GM23248 (cell line): Measurements from ENCODE around the gene APOL3. TPM values are rescaled to one million over a fixed set of nuclear protein-coding genes. Genes with fewer than 3 reads are reported as not detected.

ENCODE experiments used
- DNase-seq: peaks from one replicate; pipeline ENCODE4 v3.0.0-alpha.2; 2015
- H2AFZ ChIP-seq: fragments of 200-600 bp; sonication (generic); 2 replicates; pipeline ENCODE4 v1.6.1; 2016; ENCODE audit warnings: antibody characterized with exemption
- H3F3A ChIP-seq: fragments of 200-600 bp; sonication (generic); 2 replicates; pipeline ENCODE4 v1.6.1; 2016; ENCODE audit warnings: mild to moderate bottlenecking, antibody characterized with exemption, mixed run types; ENCODE audit not compliant: insufficient read depth
- H3K27ac ChIP-seq: fragments of 200-600 bp; sonication (generic); 2 replicates; pipeline ENCODE4 v1.5.1; 2016; ENCODE audit warnings: mild to moderate bottlenecking
- H3K27me3 ChIP-seq: fragments of 200-600 bp; sonication (generic); replicated peaks from 2 replicates; pipeline ENCODE4 v1.6.1; 2016; ENCODE audit warnings: mild to moderate bottlenecking; ENCODE audit not compliant: insufficient read depth
- H3K36me3 ChIP-seq: fragments of 200-600 bp; sonication (generic); 2 replicates; pipeline ENCODE4 v1.6.1; 2016; ENCODE audit warnings: low read depth, mild to moderate bottlenecking
- H3K4me1 ChIP-seq: fragments of 200-600 bp; sonication (generic); 2 replicates; pipeline ENCODE4 v1.6.1; 2016; ENCODE audit warnings: mild to moderate bottlenecking; ENCODE audit not compliant: insufficient read depth
- H3K4me2 ChIP-seq: fragments of 200-600 bp; sonication (generic); one replicate; pipeline ENCODE4 v1.6.1; 2016; ENCODE audit warnings: mild to moderate bottlenecking; ENCODE audit not compliant: unreplicated experiment
- H3K4me3 ChIP-seq: fragments of 200-600 bp; sonication (generic); 2 replicates; pipeline ENCODE4 v1.5.1; 2016; ENCODE audit warnings: mild to moderate bottlenecking
- H3K79me2 ChIP-seq: fragments of 200-600 bp; sonication (generic); 2 replicates; pipeline ENCODE4 v1.6.1; 2016; ENCODE audit warnings: mild to moderate bottlenecking; ENCODE audit not compliant: insufficient read depth
- H3K9ac ChIP-seq: fragments of 200-600 bp; sonication (generic); 2 replicates; pipeline ENCODE4 v1.6.1; 2016; ENCODE audit warnings: mild to moderate bottlenecking
- H3K9me2 ChIP-seq: fragments of 200-600 bp; sonication (generic); 2 replicates; pipeline ENCODE4 v1.6.1; 2016; ENCODE audit warnings: mixed run types, mild to moderate bottlenecking, moderate library complexity; ENCODE audit not compliant: insufficient read depth
- H3K9me3 ChIP-seq: fragments of 200-600 bp; sonication (generic); one replicate; pipeline ENCODE4 v1.6.1; 2017; ENCODE audit warnings: low read depth
- H4K20me1 ChIP-seq: fragments of 200-600 bp; sonication (generic); 2 replicates; pipeline ENCODE4 v1.6.0; 2016; ENCODE audit not compliant: insufficient read depth
- EZH2 ChIP-seq: fragments of 200-600 bp; sonication (generic); IDR thresholded peaks from 2 replicates; pipeline ENCODE4 v1.6.1; 2018; ENCODE audit warnings: antibody characterized with exemption, mild to moderate bottlenecking; ENCODE audit not compliant: insufficient read depth, poor library complexity, severe bottlenecking
- EZH2phosphoT487 ChIP-seq: fragments of 200-600 bp; sonication (generic); IDR thresholded peaks from 2 replicates; pipeline ENCODE4 v1.6.1; 2018; ENCODE audit warnings: antibody characterized with exemption, moderate library complexity, mild to moderate bottlenecking, low read depth; ENCODE audit not compliant: insufficient read depth
- WGBS, 2 experiments: methylation state at CpG; one replicate each; pipeline ENCODE4 v1.1.6; 2015 to 2017; ENCODE audit warnings: low lambda C conversion rate in 2 of 2, low coverage in 1 of 2; ENCODE audit errors: missing lambda C conversion rate in 2 of 2; 5-methylcytosine and 5-hydroxymethylcytosine counted together
- in situ Hi-C: fragments of 300-500 bp; cut with MboI; formaldehyde crosslinking; loops from 2 replicates; pipeline ENCODE4 v1.15.0; 2020
- polyA plus RNA-seq: library from polyadenylated mRNA; unstranded; fragments of >200 nt; fragmentation: Nextera tagmentation; extraction: Ambion mirVana; gene quantifications from 2 replicates; pipeline ENCODE4 v1.2.1, GENCODE V29; 2016
- total RNA-seq: library from RNA; depleted of rRNA; stranded (reverse); fragments of >200 nt; shearing (Covaris generic); gene quantifications from 2 replicates; pipeline ENCODE4 v1.2.3, GENCODE V29; 2014

APOL3 gene
- total and polyA plus RNA-seq, 2 experiments from 2014 or later, result 4.0 to 5.5 TPM

DNA sequence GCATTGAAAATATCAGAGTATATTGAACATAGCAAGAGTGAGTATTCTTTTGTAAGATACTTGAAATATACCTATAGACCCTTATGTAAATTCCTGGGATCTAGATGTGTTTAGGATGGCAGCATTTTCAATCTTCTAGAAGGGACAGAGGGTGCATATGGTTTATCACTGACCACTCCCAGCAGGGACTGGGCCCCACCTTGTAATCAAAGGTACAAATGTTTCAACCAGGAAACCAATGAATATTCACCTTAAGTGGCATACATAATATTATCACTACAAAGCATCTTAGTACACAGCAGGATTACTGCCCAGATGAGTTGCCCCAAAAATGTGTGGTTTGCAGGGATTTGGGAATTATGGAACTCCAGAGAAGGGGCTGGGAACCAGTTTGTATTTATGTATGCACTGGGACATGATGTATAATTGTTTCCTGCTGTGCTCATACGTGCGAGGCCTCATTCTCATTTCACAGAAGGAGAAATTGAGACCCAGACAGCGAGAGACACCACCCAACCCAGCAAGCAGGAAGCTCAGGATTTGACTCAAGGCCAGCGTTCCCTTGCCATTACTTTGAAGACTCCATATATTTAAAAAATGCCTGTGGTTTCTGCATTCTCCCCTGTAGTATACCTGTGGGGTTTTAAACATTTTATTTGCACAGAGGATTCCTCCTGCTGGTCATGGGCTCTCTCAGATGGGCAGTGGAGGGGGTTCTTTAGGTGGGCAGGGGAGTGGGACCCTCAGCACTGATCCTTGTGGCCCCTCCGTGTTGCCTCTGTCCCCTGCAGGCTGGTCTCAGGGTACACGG is 35.9 kb upstream of the APOL3 start:
- H3K9ac ChIP-seq, result 0 out of 2 replicates have a peak overlapping the region, but pooled peaks have one; percentile 2
- in situ Hi-C loops, result loop anchor here (25.0 kb wide), 1 partner anchor 291 kb away; the partner anchor contains the start of gene TXN2
- H3K27ac ChIP-seq, result no peak overlapping the region
- WGBS, 2 experiments, result 43 to 57% methylated on average over 6 of the region's 6 CpGs
- no peaks in the 10 kb centered on the region for H4K20me1 ChIP-seq
- peaks cover 3% of the 10 kb centered on the region; the same call in 1 of the 2 replicates for H3K4me1 ChIP-seq
- no peak for DNase-seq
- no peak overlapping the region for H3K4me3 ChIP-seq
- TF ChIP-seq EZH2phosphoT487, result no peak
- no peak for TF ChIP-seq EZH2
- no peaks in the 10 kb centered on the region for H3K27me3 ChIP-seq
- no peaks in the 10 kb centered on the region for H3K36me3 ChIP-seq
- no peak overlapping the region for H2AFZ ChIP-seq
- no peaks in the 10 kb centered on the region for H3K9me2 ChIP-seq
- no peak overlapping the region for H3K4me2 ChIP-seq
- 0 out of 2 replicates have a peak, but pooled peaks cover 5% of the 10 kb centered on the region for H3F3A ChIP-seq
- H3K79me2 ChIP-seq, result no peaks in the 10 kb centered on the region
- H3K9me3 ChIP-seq, result no peaks in the 10 kb centered on the region

DNA sequence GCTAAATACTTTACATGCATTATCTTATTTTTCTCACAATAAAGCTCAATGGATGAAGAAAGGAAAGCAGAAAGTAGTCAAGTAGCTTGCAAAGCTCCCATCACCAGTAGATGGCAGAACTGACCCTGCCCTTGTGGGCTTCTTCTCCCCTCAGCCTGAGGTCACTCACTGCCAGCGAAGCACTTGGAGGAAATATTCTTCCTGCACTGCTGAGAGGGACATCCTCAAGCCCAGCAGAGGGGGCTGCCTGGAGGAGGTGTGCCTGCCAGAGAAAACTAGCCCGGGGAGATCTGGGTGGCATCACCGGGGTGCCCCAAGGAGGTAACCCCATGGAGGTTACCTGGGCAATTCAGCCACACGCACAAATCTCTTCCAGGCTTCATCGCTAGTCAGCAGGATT is 34.4 kb upstream of the APOL3 start:
- WGBS, 2 experiments, result 50 to 55% methylated on average over 5 of the region's 5 CpGs
- in situ Hi-C loops, result loop anchor here (25.0 kb wide), 1 partner anchor 292 kb away; the partner anchor contains the start of gene TXN2
- no peak overlapping the region for H3K4me3 ChIP-seq
- H3K4me2 ChIP-seq, result no peak overlapping the region
- 0 out of 2 replicates have a peak, but pooled peaks cover 9% of the 10 kb centered on the region for H3F3A ChIP-seq
- H3K9me3 ChIP-seq, result no peaks in the 10 kb centered on the region
- H3K9ac ChIP-seq, result no peak overlapping the region
- H3K9me2 ChIP-seq, result no peaks in the 10 kb centered on the region
- TF ChIP-seq EZH2phosphoT487, result no peak
- TF ChIP-seq EZH2, result no peak
- H2AFZ ChIP-seq, result no peak overlapping the region
- H3K27ac ChIP-seq, result no peak overlapping the region
- peaks cover 3% of the 10 kb centered on the region; the same call in 1 of the 2 replicates for H3K4me1 ChIP-seq
- no peaks in the 10 kb centered on the region for H4K20me1 ChIP-seq
- peak; percentile 77 for DNase-seq
- H3K79me2 ChIP-seq, result no peaks in the 10 kb centered on the region
- H3K27me3 ChIP-seq, result no peaks in the 10 kb centered on the region
- no peaks in the 10 kb centered on the region for H3K36me3 ChIP-seq

DNA sequence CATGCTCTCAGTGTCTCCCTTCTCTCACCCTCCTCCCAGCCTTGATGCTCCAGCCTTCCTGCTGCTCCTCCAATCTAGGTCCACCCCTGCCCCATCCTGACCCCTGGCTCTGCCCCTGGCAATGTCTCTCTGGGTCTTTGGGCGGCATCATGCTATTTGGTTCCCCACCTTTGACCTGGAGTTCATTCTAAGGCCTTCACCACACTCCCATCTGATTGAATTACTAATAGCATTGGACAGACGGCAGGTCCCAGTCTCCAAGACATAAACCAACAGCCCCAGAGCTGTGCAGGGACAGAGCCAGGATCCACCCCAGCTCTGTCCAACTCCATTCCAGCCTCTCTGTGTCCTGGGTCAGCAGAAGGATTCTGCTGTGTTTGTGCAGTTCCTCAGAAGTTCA is 33.8 kb upstream of the APOL3 start:
- H3K79me2 ChIP-seq, result no peaks in the 10 kb centered on the region
- no peak for DNase-seq
- 0 out of 2 replicates have a peak, but pooled peaks cover 9% of the 10 kb centered on the region for H3F3A ChIP-seq
- H3K27me3 ChIP-seq, result no peaks in the 10 kb centered on the region
- no peaks in the 10 kb centered on the region for H3K9me2 ChIP-seq
- H2AFZ ChIP-seq, result no peak overlapping the region
- H3K4me2 ChIP-seq, result no peak overlapping the region
- H3K4me3 ChIP-seq, result no peak overlapping the region
- TF ChIP-seq EZH2phosphoT487, result no peak
- TF ChIP-seq EZH2, result no peak
- no peak overlapping the region for H3K9ac ChIP-seq
- in situ Hi-C loops, result loop anchor here (25.0 kb wide), 1 partner anchor 293 kb away; the partner anchor contains the start of gene TXN2
- WGBS, 2 experiments, result 64 to 67% methylated on average over 2 of the region's 2 CpGs
- H3K4me1 ChIP-seq, result peaks cover 3% of the 10 kb centered on the region; the same call in 1 of the 2 replicates
- H4K20me1 ChIP-seq, result no peaks in the 10 kb centered on the region
- H3K27ac ChIP-seq, result no peak overlapping the region
- no peaks in the 10 kb centered on the region for H3K9me3 ChIP-seq
- no peaks in the 10 kb centered on the region for H3K36me3 ChIP-seq

- H3K27ac ChIP-seq, result no peak overlapping the region
- no peak overlapping the region for H3K4me3 ChIP-seq
- H3K9ac ChIP-seq, result no peak overlapping the region
- no peaks in the 10 kb centered on the region for H3K36me3 ChIP-seq
- H4K20me1 ChIP-seq, result no peaks in the 10 kb centered on the region
- DNase-seq, result no peak
- H3K9me3 ChIP-seq, result no peaks in the 10 kb centered on the region
- H2AFZ ChIP-seq, result no peak overlapping the region
- in situ Hi-C loops, result loop anchor here (25.0 kb wide), 1 partner anchor 294 kb away; the partner anchor contains the start of gene TXN2
- 0 out of 2 replicates have a peak, but pooled peaks cover 9% of the 10 kb centered on the region for H3F3A ChIP-seq
- no peak overlapping the region for H3K4me2 ChIP-seq
- WGBS, 2 experiments, result 42 to 52% methylated on average over 3 of the region's 3 CpGs
- no peak for TF ChIP-seq EZH2
- no peak for TF ChIP-seq EZH2phosphoT487
- no peaks in the 10 kb centered on the region for H3K9me2 ChIP-seq
- peaks cover 3% of the 10 kb centered on the region; the same call in 1 of the 2 replicates for H3K4me1 ChIP-seq
- no peaks in the 10 kb centered on the region for H3K27me3 ChIP-seq
- no peaks in the 10 kb centered on the region for H3K79me2 ChIP-seq
These were observed 33.0 kb upstream of the APOL3 start for GRCh38 chr22:36193577-36193976.
